Coronary artery (tissue), 2 donors: Measurements from ENCODE around the gene OSTF1.

ENCODE experiments used
- DNase-seq: peaks from one replicate; pipeline ENCODE4 v3.0.0-alpha.2; 2017; ENCODE audit warnings: low spot score
- H3K27ac ChIP-seq, 2 donors: fragments of 200-600 bp; sonication (generic); one replicate each; pipeline ENCODE4 v1.5.1; 2016 to 2019
- H3K4me3 ChIP-seq: fragments of 200-600 bp; sonication (generic); 2 replicates; pipeline ENCODE4 v1.5.1; 2016; ENCODE audit warnings: mild to moderate bottlenecking, moderate library complexity
- CTCF ChIP-seq: fragments of 200-600 bp; sonication (generic); IDR thresholded peaks from one replicate; pipeline ENCODE4 v1.5.1; 2019; ENCODE audit warnings: antibody characterized with exemption

The OSTF1 gene

GRCh38 chr9:75185585-75186170, 97.4 kb downstream of the OSTF1 start:
- TF ChIP-seq CTCF, result no peak
- Histone ChIP-seq H3K27ac (no peak overlapping the region), H3K4me3 (no peak overlapping the region)
- DNase-seq, result no peak

DNA sequence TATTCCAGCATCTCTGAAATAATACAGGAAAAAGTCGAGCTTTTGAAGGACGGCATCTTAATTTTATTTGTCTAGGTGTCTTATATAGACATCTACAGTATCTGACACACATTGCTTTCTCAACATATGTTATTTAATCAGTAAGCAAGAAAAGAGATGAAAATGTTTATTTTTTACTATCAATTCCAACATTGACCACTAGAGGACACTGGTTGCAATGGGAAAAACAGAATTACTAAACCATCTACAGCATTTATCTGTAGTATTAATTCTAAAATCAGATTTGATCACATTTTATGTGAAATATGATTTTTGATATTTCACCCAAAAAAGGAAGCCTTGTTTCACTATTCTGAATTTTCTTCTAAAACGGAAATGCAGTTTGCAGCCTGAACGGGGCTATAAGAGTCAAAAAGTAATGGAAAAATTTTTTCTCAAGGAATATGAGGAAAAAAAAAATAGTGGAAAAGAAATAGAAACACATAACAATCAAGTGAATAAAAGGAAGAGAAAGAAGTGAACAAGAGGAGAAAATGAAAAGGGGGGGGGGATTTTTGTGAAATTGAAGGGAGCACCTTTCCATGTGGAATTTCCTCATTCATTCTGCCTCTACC, 98.6 kb downstream of the OSTF1 start:
- DNase-seq, result no peak
- Histone ChIP-seq H3K4me3 (no peak overlapping the region), H3K27ac (no peak overlapping the region)
- TF ChIP-seq CTCF, result peak; percentile 86

GRCh38 chr9:75188756-75189155, 100.4 kb downstream of the OSTF1 start:
- DNase-seq, result no peak
- H3K4me3 ChIP-seq, result no peak overlapping the region
- no peak for TF ChIP-seq CTCF
- no peak overlapping the region for H3K27ac ChIP-seq

GRCh38 chr9:75190762-75191161, 102.4 kb downstream of the OSTF1 start:
- Histone ChIP-seq H3K4me3 (no peak overlapping the region), H3K27ac (no peak overlapping the region)
- no peak for TF ChIP-seq CTCF
- DNase-seq, result no peak
